IPS-20b (cell line): ENCODE data around the gene AGPAT3.

ENCODE experiments used
- H3K27ac ChIP-seq: one replicate; pipeline ENCODE4 v1.5.1; 2013; ENCODE audit warnings: low read length
- H3K27me3 ChIP-seq: 2 replicates; pipeline ENCODE4 v1.6.1; 2013; ENCODE audit warnings: mild to moderate bottlenecking, low read length, inconsistent platforms; ENCODE audit not compliant: insufficient read depth
- H3K36me3 ChIP-seq: 2 replicates; pipeline ENCODE4 v1.6.1; 2013; ENCODE audit warnings: low read depth, mild to moderate bottlenecking, inconsistent platforms, low read length, moderate library complexity; ENCODE audit not compliant: insufficient read depth
- H3K4me1 ChIP-seq: 2 replicates; pipeline ENCODE4 v1.6.1; 2013; ENCODE audit warnings: mild to moderate bottlenecking, control low read depth, inconsistent platforms, low read length, moderate library complexity; ENCODE audit not compliant: insufficient read depth
- H3K4me3 ChIP-seq: 2 replicates; pipeline ENCODE4 v1.5.1; 2013; ENCODE audit warnings: mild to moderate bottlenecking, low read length, inconsistent platforms
- H3K9ac ChIP-seq: 2 replicates; pipeline ENCODE4 v1.6.1; 2013; ENCODE audit warnings: low read depth, mild to moderate bottlenecking, inconsistent platforms, low read length, moderate library complexity
- H3K9me3 ChIP-seq: 2 replicates; pipeline ENCODE4 v1.6.1; 2013; ENCODE audit warnings: mild to moderate bottlenecking, low read depth, low read length, inconsistent platforms; ENCODE audit not compliant: insufficient read depth

The AGPAT3 gene

DNA sequence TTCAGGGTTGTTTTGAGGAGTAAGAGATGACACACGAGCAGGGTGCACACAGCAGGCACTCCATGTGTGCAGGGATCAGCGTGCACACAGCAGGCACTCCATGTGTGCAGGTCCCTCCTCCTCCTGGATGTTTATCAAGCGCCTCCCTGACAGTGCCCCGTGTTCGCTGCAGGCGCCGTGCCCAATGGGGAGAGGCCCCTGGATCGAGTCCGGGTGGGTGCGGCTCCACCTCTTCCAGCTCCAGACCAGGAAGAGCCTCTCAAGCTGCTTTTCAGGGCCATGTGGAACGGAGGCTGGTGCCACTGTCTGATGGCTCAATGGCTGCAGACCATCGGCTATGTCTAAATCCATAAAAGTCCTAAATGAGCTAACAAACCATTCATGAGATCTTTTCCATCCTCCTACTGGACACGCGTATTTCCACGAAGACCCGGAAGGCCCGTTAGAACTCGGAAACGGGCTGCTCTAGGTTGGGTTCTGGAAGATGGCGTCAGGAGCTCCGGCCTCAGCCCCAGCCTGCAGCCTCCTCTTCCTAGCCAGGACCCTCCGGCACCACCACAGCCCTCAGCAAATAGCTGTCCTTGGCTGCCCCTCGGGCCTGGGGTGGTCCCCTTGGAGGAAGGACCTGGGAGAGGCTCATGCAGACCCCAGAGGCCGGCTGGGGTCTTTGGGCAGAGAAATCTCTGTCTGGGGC lies 39.6 kb upstream of the AGPAT3 start:
- no peak overlapping the region for H3K4me3 ChIP-seq
- H3K9ac ChIP-seq = no peak overlapping the region
- no peaks in the 10 kb centered on the region for H3K27me3 ChIP-seq
- no peaks in the 10 kb centered on the region for H3K36me3 ChIP-seq
- H3K4me1 ChIP-seq = no peaks in the 10 kb centered on the region; the same call in 1 of the 2 replicates
- no peak overlapping the region for H3K27ac ChIP-seq
- no peaks in the 10 kb centered on the region for H3K9me3 ChIP-seq

DNA sequence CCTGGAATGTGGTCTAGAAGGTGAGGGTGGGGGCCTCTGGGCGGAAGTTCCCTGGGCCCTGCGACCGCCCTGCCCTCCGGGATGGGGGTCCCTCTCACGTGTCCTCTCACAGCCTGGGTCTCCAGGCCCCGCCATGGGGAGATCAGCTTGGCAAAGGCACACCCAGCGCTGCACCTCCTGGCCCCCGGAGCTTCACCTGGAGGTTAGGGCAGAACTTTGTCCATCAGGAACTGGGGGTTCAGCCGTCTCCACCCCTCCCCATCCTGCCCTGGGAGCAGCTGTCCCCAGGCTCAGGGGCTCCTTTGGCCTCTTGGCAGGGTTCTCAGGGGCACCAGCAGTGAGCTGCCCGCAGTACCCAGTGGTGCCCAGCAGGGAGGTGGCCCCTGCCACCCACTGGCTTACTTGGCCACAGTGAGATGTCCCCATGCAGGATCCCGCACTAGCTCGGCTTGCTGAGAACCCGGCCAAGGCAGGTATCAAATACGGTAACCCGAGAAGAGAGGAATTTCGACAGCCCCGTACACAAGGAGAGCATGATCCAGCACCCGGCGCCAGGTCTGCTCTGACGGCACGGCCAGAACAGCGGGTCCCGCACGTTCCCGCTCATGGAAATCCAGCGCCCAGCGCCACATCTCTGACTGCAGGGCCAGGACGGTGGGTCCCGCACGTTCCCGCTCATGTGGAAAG lies 38.9 kb upstream of the AGPAT3 start:
- H3K36me3 ChIP-seq = no peaks in the 10 kb centered on the region
- H3K9ac ChIP-seq = no peak overlapping the region
- no peaks in the 10 kb centered on the region for H3K27me3 ChIP-seq
- no peak overlapping the region for H3K27ac ChIP-seq
- no peaks in the 10 kb centered on the region; the same call in 1 of the 2 replicates for H3K4me1 ChIP-seq
- no peaks in the 10 kb centered on the region for H3K9me3 ChIP-seq
- no peak overlapping the region for H3K4me3 ChIP-seq

DNA sequence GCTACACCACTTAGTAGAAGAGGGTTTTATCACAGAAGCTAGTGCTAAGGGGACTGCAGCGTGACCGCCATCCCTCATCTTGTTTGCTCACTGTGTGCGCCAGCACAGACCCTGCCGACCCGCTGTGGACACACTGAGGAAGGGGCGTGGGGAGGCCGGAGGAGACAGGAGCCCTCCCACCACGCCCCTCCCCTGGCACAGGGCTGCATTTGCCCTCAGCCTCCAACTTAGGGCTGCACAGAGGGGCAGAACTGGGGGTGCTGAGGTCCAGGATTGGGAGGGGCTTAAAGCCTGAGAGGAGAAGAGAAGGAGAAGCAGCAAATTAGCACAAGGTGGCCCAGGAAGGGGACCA lies 38.4 kb upstream of the AGPAT3 start:
- Histone ChIP-seq H3K27me3 (no peaks in the 10 kb centered on the region), H3K36me3 (no peaks in the 10 kb centered on the region), H3K9me3 (no peaks in the 10 kb centered on the region), H3K4me3 (no peak overlapping the region), H3K4me1 (no peaks in the 10 kb centered on the region; the same call in 1 of the 2 replicates), H3K9ac (no peak overlapping the region; the same call in 1 of the 2 replicates), H3K27ac (no peak overlapping the region)

DNA sequence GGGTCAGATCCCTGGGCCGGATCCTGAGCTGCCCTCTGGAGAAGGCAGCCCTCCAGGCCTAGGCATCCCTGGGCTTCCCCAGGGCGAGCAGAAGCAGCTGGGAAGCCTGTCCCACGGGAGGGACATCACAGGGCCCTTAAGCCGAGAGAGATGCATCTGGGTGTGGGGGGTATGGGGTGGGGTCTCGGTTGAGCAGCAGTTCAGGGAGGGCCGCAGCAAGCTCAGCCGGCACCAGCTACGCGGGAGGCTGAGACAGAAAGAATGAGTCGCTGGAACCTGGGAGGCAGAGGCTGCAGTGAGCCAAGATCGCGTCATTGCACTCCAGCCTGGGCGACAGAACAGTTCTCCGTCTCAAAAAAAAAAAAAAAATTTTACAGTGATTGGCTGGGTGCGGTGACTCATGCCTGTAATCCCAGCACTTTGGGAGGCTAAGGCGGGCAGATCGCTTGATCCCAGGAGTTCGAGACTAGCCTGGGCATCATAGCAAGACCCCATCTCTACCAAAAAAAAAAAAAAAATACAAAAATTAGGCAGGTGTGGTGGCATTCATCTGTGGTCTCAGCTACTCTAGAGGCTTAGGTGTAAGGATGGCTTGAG lies 37.9 kb upstream of the AGPAT3 start:
- Histone ChIP-seq H3K27ac (no peak overlapping the region), H3K9ac (no peak overlapping the region), H3K4me1 (no peaks in the 10 kb centered on the region; the same call in 1 of the 2 replicates)

DNA sequence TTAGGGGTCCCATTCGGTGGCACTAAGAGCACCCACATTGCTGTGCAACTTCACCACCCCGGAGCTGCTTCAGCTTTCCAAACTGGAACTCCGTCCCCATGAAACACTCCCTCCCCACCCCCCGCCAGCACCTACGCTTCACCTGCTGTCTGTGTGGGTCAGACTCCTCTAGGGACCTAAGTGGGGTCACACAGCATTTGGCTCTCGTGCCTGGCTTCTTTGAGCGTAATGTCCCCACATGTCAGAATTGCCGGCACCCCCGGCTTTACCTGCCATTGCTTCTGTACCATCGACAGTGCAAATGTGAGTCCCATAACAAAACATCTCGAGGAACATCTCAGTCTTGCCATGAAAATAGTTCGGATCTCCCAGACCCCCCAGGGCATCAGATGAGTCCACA lies 35.9 kb upstream of the AGPAT3 start:
- Histone ChIP-seq H3K9ac (no peak overlapping the region), H3K4me1 (no peaks in the 10 kb centered on the region; the same call in 1 of the 2 replicates), H3K9me3 (no peaks in the 10 kb centered on the region), H3K27ac (no peak overlapping the region), H3K27me3 (no peaks in the 10 kb centered on the region), H3K36me3 (no peaks in the 10 kb centered on the region), H3K4me3 (no peak overlapping the region)

More for the DNA sequence above, 37.9 kb upstream of the AGPAT3 start:
- Histone ChIP-seq H3K4me3 (no peak overlapping the region), H3K9me3 (no peaks in the 10 kb centered on the region), H3K36me3 (no peaks in the 10 kb centered on the region), H3K27me3 (no peaks in the 10 kb centered on the region)

DNA sequence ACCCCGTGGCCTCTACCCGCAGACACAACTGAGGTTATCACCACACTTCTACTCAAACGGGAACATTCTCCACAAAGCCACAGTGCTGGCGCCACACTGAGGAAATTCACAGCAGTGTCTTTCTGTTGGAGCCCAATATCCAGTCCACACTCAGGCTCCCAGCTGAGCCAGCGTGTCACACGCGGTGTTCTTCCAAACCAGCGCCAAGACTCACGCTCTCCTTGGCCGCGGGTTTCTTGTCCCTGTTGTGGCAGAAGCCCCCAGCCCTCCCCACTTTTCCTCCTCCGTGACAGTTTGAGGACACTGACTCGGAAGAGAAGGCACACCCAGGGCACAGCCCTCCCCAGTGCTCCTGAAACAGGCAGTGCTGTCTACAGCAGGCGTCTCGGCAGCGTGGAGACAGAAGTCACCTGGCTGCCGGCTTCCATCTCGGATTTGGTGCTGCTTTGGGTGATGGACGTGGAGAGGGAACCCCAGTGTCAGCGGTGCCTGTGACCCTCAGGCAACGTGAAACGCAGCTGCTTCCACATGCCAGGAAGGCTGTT lies 35.4 kb upstream of the AGPAT3 start:
- H3K27me3 ChIP-seq = no peaks in the 10 kb centered on the region
- no peak overlapping the region for H3K4me3 ChIP-seq
- H3K27ac ChIP-seq = no peak overlapping the region
- H3K9me3 ChIP-seq = no peaks in the 10 kb centered on the region
- H3K36me3 ChIP-seq = no peaks in the 10 kb centered on the region
- H3K4me1 ChIP-seq = no peaks in the 10 kb centered on the region; the same call in 1 of the 2 replicates
- no peak overlapping the region for H3K9ac ChIP-seq

DNA sequence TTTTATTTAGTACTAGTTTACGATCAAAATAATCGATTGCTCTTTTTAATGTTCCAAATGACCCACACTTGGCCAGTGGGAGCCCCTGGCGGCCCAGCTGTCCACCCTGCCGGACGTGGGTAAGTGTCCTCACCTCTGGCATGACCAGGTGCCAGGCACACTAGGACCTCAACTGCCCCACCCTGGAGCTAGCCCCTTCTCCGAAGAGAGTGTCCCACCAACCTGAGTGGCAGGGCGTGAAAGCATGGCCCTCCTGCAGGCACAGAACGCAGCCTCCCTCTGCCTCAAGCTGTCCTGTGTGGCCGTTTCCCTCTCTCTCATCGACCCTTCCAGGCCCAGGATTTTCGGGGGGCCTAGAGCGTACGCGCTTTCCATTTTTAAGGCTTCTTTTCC lies 32.9 kb upstream of the AGPAT3 start:
- no peak overlapping the region for H3K9ac ChIP-seq
- H3K9me3 ChIP-seq = no peaks in the 10 kb centered on the region
- no peak overlapping the region for H3K27ac ChIP-seq
- H3K27me3 ChIP-seq = no peaks in the 10 kb centered on the region
- no peak overlapping the region for H3K4me3 ChIP-seq
- H3K36me3 ChIP-seq = no peaks in the 10 kb centered on the region
- no peaks in the 10 kb centered on the region for H3K4me1 ChIP-seq

DNA sequence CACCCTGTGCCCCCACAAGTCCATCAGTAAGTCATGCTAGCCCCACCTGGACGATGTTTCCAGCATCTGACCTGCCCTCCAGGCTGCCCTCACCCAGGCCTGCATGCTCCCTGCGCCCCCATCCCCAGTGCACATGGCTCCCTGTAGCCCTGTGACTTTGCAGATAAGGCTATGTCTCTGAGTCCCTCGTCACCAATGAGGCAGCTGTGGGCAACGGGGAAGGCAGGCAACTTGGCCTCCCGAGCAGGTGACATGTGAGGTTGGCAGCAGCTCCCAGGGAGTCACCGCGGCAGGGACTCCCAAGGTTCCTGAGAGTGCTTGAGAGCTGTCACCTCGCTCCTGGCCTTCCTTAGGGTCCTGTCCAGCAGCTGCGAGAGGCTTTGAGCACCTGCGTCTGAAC lies 32.4 kb upstream of the AGPAT3 start:
- Histone ChIP-seq H3K9me3 (no peaks in the 10 kb centered on the region), H3K4me1 (no peaks in the 10 kb centered on the region), H3K27me3 (no peaks in the 10 kb centered on the region), H3K4me3 (no peak overlapping the region), H3K36me3 (no peaks in the 10 kb centered on the region), H3K27ac (no peak overlapping the region), H3K9ac (no peak overlapping the region)

DNA sequence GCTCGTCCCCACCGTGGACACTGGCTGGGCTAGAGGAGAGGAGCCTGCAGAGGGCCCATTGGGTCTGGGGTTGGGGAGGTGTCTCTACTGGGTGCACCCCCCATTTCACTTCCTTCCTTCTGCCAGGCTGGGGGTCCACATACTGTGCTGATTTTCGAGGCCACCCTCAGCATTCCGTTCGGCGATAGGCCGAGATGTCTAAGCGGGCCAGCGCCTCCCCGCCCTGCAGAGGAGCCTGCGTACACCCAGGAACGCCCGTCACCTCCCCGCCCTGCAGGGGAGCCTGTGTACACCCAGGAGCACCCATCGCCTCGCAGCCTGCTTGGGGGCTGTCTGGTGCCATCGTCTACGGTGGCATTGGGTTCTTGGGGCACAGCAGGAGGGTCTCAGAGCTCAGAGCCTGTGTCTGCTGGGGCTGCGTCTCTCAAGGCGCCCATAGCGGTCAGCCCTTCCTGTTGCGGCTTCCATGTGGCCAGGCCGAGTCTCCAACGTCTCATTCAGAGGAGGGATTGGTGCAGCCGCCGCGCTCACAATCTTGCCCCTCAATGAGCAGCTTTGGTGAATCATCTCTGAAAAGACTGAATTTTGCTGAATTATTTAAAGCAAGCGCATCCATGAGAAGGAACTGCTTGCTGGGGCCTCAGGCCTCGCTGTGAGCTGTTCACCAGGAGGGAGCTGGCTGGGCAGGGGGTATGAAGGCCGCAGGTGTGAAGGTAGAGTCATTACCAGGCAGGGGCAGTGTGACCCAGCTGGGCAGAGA lies 30.7 kb upstream of the AGPAT3 start:
- Histone ChIP-seq H3K9me3 (no peaks in the 10 kb centered on the region), H3K27me3 (no peaks in the 10 kb centered on the region)

DNA sequence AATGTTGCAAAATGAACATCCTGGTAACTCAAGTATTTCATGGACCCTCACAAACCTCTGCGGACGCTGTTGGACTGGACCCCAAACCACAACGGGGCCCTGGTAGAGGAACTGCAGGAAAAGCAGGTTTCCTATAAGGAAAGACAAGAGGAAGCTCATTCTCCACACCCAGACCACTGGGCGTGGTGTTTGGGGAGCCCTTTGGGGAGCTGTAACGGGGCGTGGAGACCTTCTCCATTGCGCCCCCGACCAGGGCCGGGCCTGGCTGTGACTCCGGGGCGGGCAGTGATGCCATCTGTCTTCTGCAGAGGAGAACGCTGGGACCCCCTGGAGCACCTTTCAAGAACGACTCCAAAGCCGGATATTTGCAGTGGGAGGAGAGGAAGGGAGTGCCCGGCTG lies 30.0 kb upstream of the AGPAT3 start:
- Histone ChIP-seq H3K27me3 (no peaks in the 10 kb centered on the region), H3K9ac (no peak overlapping the region), H3K4me3 (no peak overlapping the region), H3K9me3 (no peaks in the 10 kb centered on the region), H3K27ac (no peak overlapping the region), H3K4me1 (no peaks in the 10 kb centered on the region), H3K36me3 (no peaks in the 10 kb centered on the region)

More for the DNA sequence above, 30.7 kb upstream of the AGPAT3 start:
- Histone ChIP-seq H3K4me1 (no peaks in the 10 kb centered on the region), H3K27ac (no peak overlapping the region), H3K36me3 (no peaks in the 10 kb centered on the region), H3K9ac (no peak overlapping the region), H3K4me3 (no peak overlapping the region)

DNA sequence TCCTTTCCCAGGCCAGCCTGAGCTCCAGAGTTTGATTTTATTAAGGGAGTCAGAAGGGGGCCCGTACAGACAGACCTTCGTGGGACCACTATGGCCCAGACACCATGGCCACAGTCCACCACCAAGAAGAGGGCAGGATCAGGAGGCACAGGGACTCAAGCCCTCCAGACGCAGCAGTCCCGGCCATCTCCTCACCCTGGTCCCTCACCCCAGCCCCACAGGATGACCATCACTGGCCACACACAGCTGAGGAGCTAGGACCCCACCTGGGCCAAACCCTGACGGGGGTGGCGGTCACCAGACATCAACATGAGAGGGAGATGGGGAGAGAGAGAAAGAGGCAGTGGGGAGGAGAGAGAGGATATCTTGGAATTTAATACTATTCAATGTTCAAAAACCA lies 29.2 kb upstream of the AGPAT3 start:
- H3K27ac ChIP-seq = no peak overlapping the region
- no peaks in the 10 kb centered on the region for H3K36me3 ChIP-seq
- H3K9me3 ChIP-seq = no peaks in the 10 kb centered on the region
- H3K9ac ChIP-seq = no peak overlapping the region
- H3K4me3 ChIP-seq = no peak overlapping the region
- H3K4me1 ChIP-seq = no peaks in the 10 kb centered on the region
- H3K27me3 ChIP-seq = no peaks in the 10 kb centered on the region
